Measurements from ENCODE around the gene TCERG1L.
"Not testable (repeated sequence)": the region's sequence is repeated elsewhere in the genome, so short reads cannot be mapped to it uniquely, and the experiment has no call there.

TCERG1L gene

DNA sequence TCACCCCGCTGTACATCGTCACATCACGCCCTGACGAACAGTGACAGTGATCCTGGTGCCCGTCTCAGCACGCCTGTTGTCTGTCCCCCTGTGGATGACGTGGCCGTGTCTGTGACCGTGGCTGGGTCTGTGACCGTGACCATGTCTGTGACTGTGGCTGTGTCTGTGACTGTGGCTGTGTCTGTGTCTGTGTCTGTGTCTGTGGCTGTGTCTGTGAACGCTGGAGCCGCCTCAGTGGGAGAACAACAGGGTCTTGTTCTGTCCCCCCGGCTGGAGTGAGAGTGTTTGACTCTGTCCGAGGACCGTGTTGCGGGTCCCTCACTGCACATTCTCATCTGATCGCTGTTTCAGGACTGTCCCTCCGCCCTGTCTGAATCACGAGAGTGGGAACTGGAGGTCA is 202.2 kb downstream of the TCERG1L start:
- no peaks in the 10 kb centered on the region for H3K27me3 ChIP-seq (ENCODE audit: control insufficient read depth, insufficient read depth, low read length)
- H3K9me3 ChIP-seq (ENCODE audit: control insufficient read depth, low read depth, low read length): no peaks in the 10 kb centered on the region
- no peak overlapping the region for H3K4me3 ChIP-seq (ENCODE audit: low read length)
- no peak overlapping the region for H3K9ac ChIP-seq (ENCODE audit: low read length)
- H3K4me1 ChIP-seq (ENCODE audit: control insufficient read depth, low read depth, low read length): no peaks in the 10 kb centered on the region
- no peak overlapping the region for H3K27ac ChIP-seq (ENCODE audit: low read length)
- H3K36me3 ChIP-seq (ENCODE audit: control insufficient read depth, low read depth, low read length): no peaks in the 10 kb centered on the region

DNA sequence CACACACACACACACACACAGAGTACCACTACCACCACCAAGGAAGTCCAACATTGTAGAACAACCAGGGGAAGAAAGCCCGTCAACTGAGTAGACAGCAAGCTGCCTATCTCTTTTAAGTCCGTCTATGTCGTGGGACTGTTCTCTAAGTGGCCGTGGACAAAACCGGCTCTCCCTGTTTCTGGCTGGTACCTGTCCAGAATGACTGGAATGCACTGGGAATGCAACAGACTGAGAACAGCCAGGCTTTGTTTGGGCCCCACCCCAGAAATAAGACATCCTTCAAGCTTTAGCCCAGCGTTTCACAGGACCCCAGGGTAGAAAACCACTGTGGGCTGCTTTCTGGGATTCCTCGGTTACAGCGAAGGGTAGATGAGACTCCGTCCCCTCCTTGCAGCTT is 203.6 kb downstream of the TCERG1L start:
- H3K9me3 ChIP-seq (ENCODE audit: control insufficient read depth, low read depth, low read length): no peaks in the 10 kb centered on the region
- no peaks in the 10 kb centered on the region for H3K36me3 ChIP-seq (ENCODE audit: control insufficient read depth, low read depth, low read length)
- H3K27me3 ChIP-seq (ENCODE audit: control insufficient read depth, insufficient read depth, low read length): no peaks in the 10 kb centered on the region
- H3K4me3 ChIP-seq (ENCODE audit: low read length): no peak overlapping the region
- no peaks in the 10 kb centered on the region for H3K4me1 ChIP-seq (ENCODE audit: control insufficient read depth, low read depth, low read length)
- no peak overlapping the region for H3K9ac ChIP-seq (ENCODE audit: low read length)
- no peak overlapping the region for H3K27ac ChIP-seq (ENCODE audit: low read length)

DNA sequence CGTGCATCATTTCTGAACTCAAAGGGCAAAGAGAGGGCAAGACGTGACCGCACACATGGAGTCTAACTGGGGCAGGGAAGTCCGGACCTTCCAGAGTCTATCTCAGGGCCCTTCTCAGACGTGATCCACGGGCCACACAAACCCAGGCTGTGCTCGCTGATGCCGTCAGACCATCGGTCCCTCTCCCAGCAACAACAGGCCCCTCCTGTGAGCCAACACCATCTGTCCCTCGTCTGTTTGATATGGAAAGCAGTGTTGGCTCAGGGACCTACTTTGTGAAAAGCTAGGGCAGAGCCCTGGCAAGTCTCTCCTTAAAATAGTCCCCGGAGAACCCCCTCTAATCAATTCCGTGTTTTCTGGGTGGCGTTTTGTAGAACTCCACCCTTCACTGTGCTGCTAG is 208.8 kb downstream of the TCERG1L start:
- Histone ChIP-seq H3K27ac (ENCODE audit: low read length) (no peak overlapping the region), H3K9me3 (ENCODE audit: control insufficient read depth, low read depth, low read length) (no peaks in the 10 kb centered on the region), H3K4me3 (ENCODE audit: low read length) (no peak overlapping the region), H3K27me3 (ENCODE audit: control insufficient read depth, insufficient read depth, low read length) (no peaks in the 10 kb centered on the region), H3K4me1 (ENCODE audit: control insufficient read depth, low read depth, low read length) (no peaks in the 10 kb centered on the region), H3K9ac (ENCODE audit: low read length) (no peak overlapping the region), H3K36me3 (ENCODE audit: control insufficient read depth, low read depth, low read length) (no peaks in the 10 kb centered on the region)

DNA sequence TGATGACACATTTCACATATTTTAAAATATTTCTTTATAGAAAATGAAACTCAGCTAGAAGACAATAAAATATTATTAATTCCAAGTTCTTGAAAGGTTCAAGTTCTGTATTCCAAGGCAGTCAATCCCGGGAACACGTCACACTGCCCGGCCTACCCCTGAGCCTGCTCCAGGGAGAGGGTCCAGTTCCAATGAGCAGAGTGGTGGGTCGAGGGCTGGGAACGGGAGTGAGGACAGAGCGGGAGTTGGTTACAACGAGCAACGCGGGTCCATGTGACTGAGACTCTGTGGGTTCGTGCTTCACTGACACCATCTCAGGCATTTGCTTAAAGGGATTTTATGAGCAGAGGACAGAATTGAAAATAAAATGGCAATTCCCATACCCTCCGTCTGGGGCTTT is 209.4 kb downstream of the TCERG1L start:
- no peak overlapping the region for H3K27ac ChIP-seq (ENCODE audit: low read length)
- H3K36me3 ChIP-seq (ENCODE audit: control insufficient read depth, low read depth, low read length): no peaks in the 10 kb centered on the region
- no peaks in the 10 kb centered on the region for H3K9me3 ChIP-seq (ENCODE audit: control insufficient read depth, low read depth, low read length)
- no peaks in the 10 kb centered on the region for H3K27me3 ChIP-seq (ENCODE audit: control insufficient read depth, insufficient read depth, low read length)
- H3K4me3 ChIP-seq (ENCODE audit: low read length): no peak overlapping the region
- no peaks in the 10 kb centered on the region for H3K4me1 ChIP-seq (ENCODE audit: control insufficient read depth, low read depth, low read length)
- no peak overlapping the region for H3K9ac ChIP-seq (ENCODE audit: low read length)

DNA sequence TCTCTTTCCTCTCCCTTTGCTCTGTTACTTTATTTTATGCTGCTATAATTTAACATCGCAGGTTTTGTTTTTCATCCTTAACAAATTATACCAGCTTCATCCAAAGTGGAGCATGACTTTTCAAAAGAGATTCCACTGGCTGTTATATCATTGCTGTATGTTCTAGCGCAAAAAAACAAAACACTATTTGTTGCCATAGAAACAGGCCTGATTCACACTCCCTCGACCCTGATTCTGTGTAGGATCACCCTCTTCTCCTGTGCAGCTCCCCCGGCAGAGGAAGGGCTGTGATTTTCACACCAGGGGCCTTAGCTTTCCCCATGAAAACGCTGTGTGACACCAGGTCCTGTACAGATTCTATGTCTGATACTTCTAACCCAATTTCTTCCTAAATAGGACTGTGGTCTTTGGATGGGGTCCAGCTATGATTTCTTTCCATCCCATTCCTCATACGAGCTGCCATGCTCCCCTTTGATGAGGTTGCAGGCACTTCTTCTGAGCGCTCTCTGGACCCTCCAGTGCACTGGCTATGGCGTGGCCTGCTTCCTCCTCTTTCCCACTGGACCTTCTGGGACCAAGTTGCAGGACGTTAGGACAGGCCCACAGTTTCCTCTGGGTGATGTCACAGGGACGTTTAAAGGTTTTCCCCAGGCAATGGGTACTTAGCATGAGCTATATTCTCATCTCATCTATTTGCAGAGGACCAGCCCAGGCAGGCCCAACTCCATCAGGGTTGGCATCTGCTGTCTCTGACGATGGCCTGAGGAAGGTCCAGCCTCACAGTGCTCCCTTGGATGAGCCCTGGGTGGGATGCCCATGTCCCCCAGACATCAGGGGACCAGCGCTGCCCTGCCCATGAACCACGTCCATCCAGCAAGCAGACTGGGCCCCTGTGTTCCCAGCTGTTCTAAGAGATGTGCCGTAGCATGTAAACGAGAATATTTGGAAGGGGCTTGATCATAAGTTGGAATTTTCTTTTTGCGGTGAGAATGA is 210.8 kb downstream of the TCERG1L start:
- not testable (repeated sequence) for H3K36me3 ChIP-seq (ENCODE audit: control insufficient read depth, low read depth, low read length); H3K9ac ChIP-seq (ENCODE audit: low read length); H3K9me3 ChIP-seq (ENCODE audit: control insufficient read depth, low read depth, low read length); H3K27me3 ChIP-seq (ENCODE audit: control insufficient read depth, insufficient read depth, low read length); H3K4me3 ChIP-seq (ENCODE audit: low read length); H3K27ac ChIP-seq (ENCODE audit: low read length); H3K4me1 ChIP-seq (ENCODE audit: control insufficient read depth, low read depth, low read length)

DNA sequence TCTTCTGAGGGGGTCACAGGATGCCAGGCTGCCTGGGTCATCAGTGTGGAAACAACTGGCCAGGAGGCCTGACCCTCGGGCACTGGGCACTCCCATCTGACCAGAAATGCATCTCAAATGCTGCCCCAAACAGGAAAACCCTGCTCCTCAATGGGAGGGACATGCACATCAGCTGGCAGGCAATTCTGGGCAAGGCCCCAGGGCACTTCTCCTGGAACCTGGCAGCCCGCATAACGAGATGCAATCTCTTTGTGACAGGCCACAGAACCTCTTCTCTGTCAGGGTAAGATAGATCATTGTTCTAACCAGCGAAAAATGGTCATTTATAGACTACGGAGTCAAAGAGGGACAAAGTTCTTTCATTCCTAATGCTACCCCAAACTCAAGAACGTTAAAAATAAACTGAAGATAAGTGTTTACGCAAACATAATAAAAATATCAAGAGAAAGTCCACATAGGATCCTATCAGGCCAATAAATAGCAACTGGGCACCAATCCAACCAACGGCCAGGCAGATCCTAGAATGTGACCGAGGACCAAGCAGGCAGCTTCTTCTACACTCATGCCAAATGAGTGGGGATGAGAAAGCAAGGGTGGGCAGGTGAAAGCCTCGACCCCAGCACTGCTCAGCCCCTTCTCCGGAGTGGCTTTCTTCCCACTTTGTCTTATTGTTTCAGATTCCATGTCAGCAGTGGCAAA is 212.3 kb downstream of the TCERG1L start:
- H3K4me3 ChIP-seq (ENCODE audit: low read length): no peak overlapping the region
- no peak overlapping the region for H3K27ac ChIP-seq (ENCODE audit: low read length)
- no peaks in the 10 kb centered on the region for H3K9me3 ChIP-seq (ENCODE audit: control insufficient read depth, low read depth, low read length)

DNA sequence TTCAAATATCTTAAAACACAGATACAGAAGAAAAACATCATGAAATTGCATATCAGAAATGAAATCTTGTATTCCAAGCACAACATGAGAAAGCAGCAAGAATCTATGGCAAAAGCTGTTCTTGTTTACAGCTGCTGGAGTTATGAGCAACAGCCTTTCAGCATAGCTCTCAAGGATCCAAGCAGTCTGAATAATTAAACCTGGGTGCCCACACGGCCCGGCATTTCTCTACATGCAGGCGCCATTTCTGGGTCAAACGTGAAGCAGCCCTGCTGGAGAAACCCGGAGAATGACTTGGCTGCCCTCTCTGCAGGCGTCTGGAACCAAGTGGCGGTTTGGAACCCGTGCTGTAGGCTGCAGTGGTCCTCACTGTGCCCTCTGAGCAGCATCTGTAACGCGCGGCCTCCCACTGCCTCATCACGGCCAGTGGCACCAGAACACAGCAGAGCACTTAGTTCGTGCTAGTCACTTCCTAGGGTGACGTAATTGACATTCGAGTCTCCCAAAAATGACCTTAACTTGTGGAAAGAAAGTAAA is 213.0 kb downstream of the TCERG1L start:
- Histone ChIP-seq H3K27ac (ENCODE audit: low read length) (no peak overlapping the region), H3K36me3 (ENCODE audit: control insufficient read depth, low read depth, low read length) (no peaks in the 10 kb centered on the region), H3K27me3 (ENCODE audit: control insufficient read depth, insufficient read depth, low read length) (no peaks in the 10 kb centered on the region), H3K4me3 (ENCODE audit: low read length) (no peak overlapping the region), H3K9me3 (ENCODE audit: control insufficient read depth, low read depth, low read length) (no peaks in the 10 kb centered on the region), H3K9ac (ENCODE audit: low read length) (no peak overlapping the region), H3K4me1 (ENCODE audit: control insufficient read depth, low read depth, low read length) (peaks cover 5% of the 10 kb centered on the region)

More for the DNA sequence above, 212.3 kb downstream of the TCERG1L start:
- no peak overlapping the region for H3K9ac ChIP-seq (ENCODE audit: low read length)
- H3K27me3 ChIP-seq (ENCODE audit: control insufficient read depth, insufficient read depth, low read length): no peaks in the 10 kb centered on the region
- H3K4me1 ChIP-seq (ENCODE audit: control insufficient read depth, low read depth, low read length): no peaks in the 10 kb centered on the region
- no peaks in the 10 kb centered on the region for H3K36me3 ChIP-seq (ENCODE audit: control insufficient read depth, low read depth, low read length)

DNA sequence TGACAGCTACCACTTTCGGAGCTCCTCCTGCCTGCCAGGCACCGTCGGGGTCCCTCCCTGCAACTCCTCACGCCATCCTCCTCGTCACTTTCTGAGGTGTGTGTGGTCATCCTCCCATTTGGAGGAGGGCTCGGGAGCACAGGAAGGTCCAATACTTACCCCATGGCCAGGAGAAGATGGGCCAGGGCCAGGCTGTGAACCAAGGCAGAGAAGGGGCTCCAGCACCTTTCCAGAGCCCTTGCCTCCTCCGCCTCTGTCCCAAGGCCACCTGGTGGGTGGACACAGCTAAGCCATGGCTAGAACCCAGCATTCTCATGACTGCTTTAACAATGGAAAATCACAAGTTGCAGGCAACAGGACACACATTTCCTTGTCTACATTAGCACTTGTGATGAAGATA is 215.5 kb downstream of the TCERG1L start:
- H3K27ac ChIP-seq (ENCODE audit: low read length): no peak overlapping the region
- H3K4me1 ChIP-seq (ENCODE audit: control insufficient read depth, low read depth, low read length): peaks cover 5% of the 10 kb centered on the region
- H3K9me3 ChIP-seq (ENCODE audit: control insufficient read depth, low read depth, low read length): no peaks in the 10 kb centered on the region
- no peak overlapping the region for H3K4me3 ChIP-seq (ENCODE audit: low read length)
- H3K9ac ChIP-seq (ENCODE audit: low read length): no peak overlapping the region
- H3K36me3 ChIP-seq (ENCODE audit: control insufficient read depth, low read depth, low read length): no peaks in the 10 kb centered on the region
- H3K27me3 ChIP-seq (ENCODE audit: control insufficient read depth, insufficient read depth, low read length): no peaks in the 10 kb centered on the region

DNA sequence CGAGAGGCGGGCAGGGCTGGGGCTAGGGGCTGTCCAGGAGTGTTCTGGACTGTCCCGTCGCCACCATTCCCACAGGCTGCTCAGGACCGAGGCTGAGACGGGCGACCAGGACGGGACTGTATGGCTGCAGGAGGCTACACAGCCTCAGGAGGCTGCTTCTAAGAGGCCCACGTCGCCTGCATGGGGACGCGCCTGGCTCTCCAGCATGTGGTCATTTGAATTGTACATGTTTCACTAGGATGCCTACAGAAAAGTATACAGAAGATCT is 216.3 kb downstream of the TCERG1L start:
- Histone ChIP-seq H3K27ac (ENCODE audit: low read length) (no peak overlapping the region), H3K27me3 (ENCODE audit: control insufficient read depth, insufficient read depth, low read length) (no peaks in the 10 kb centered on the region), H3K4me3 (ENCODE audit: low read length) (no peak overlapping the region), H3K4me1 (ENCODE audit: control insufficient read depth, low read depth, low read length) (peaks cover 8% of the 10 kb centered on the region), H3K36me3 (ENCODE audit: control insufficient read depth, low read depth, low read length) (no peaks in the 10 kb centered on the region), H3K9ac (ENCODE audit: low read length) (no peak overlapping the region), H3K9me3 (ENCODE audit: control insufficient read depth, low read depth, low read length) (no peaks in the 10 kb centered on the region)

DNA sequence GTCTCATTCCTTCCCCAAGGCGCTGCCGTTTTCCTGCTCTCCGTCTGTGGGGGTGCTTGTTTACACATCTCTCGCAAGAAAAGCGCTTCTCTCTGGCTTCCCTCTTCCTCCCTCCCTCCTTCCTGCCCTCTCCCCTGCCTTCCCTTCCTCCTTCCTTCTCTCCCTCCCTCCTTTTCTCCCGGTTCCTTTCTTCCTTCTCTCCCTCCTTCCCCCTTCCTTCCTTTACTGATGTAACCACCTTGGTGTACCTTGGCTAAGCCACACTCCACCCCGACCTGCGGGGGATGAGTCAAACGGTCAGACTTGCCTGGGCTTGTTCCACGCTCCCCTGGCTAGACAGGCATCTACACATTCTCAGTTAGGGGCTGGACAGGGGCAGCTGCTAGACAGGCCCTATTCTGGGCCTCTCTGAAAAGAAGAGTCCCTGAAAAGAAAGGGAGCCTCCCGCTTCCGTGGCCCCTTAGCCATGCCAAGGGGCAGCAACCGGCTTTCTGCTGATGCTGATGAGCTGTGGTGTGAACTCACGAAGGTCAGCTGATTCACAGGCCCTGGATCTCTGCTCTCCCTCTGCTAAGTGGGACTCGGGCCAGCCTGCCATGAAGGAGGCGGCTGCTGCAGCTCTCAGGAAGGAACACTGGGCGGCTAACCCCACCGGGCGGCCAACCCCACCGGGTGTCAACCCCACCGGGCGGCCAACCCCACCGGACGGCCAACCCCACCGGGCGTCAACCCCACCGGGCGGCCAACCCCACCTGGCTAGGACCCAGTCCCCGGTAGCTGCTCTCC is 216.8 kb downstream of the TCERG1L start:
- Histone ChIP-seq H3K4me3 (ENCODE audit: low read length) (no peak overlapping the region), H3K4me1 (ENCODE audit: control insufficient read depth, low read depth, low read length) (peaks cover 8% of the 10 kb centered on the region), H3K27me3 (ENCODE audit: control insufficient read depth, insufficient read depth, low read length) (no peaks in the 10 kb centered on the region), H3K9me3 (ENCODE audit: control insufficient read depth, low read depth, low read length) (no peaks in the 10 kb centered on the region), H3K9ac (ENCODE audit: low read length) (no peak overlapping the region), H3K27ac (ENCODE audit: low read length) (no peak overlapping the region), H3K36me3 (ENCODE audit: control insufficient read depth, low read depth, low read length) (no peaks in the 10 kb centered on the region)

DNA sequence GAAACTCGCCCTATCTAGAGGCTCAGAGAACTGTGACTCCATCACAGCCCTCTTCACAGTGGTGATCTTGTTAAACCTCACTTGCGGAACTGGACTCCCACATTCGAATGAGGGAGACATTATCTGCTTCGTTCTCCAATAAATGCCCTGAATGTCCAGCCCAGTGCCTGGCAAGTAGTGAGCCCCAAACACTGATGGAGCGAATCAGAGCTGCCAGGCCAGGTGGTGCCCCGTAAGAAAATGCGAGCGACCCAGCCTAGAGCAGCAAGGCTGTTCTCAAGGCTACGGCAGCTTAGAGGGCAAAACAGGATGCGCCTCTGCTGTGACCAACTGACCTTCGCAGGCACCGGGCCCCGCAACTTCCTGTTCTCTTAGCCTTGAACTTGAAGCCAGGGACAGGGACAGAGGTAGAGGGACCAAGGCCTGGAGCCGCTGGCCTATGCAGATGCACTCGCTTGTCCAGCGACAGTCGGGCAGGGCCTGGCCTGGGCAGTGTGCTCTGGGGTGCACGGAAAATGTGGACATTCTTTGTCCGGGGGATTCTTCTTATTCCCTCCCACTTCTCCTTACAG is 217.6 kb downstream of the TCERG1L start:
- Histone ChIP-seq H3K36me3 (ENCODE audit: control insufficient read depth, low read depth, low read length) (no peaks in the 10 kb centered on the region), H3K9ac (ENCODE audit: low read length) (no peak overlapping the region), H3K4me3 (ENCODE audit: low read length) (no peak overlapping the region), H3K4me1 (ENCODE audit: control insufficient read depth, low read depth, low read length) (peaks cover 8% of the 10 kb centered on the region), H3K27me3 (ENCODE audit: control insufficient read depth, insufficient read depth, low read length) (no peaks in the 10 kb centered on the region), H3K9me3 (ENCODE audit: control insufficient read depth, low read depth, low read length) (no peaks in the 10 kb centered on the region), H3K27ac (ENCODE audit: low read length) (no peak overlapping the region)
